Measurements from ENCODE around the gene EPHB1. TPM values are rescaled to one million over a fixed set of nuclear protein-coding genes. Genes with fewer than 3 reads are reported as not detected.

The EPHB1 gene
- total RNA-seq, 2 donors from 2014 or later = 1.9 to 3.2 TPM

DNA sequence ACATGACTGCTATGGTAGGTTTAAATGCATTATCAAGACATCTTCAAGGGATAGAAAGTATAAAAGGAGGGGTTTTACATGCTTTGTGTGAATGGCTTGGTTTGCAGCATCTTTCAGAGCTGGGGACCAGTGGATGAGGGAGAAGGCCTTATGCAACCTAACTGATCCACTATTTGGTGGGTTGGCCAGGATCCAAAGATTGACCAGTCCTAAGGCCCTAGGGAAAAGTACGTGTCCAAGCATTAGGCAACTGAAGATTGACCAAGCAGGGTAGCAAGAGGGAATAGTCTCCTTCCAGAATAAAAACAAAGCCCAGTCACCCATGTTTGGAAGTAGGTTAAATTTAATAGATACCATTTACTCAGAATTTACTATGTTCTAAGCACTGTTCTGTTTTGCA lies 509.3 kb downstream of the EPHB1 start:
- TF ChIP-seq, protein P1, sequence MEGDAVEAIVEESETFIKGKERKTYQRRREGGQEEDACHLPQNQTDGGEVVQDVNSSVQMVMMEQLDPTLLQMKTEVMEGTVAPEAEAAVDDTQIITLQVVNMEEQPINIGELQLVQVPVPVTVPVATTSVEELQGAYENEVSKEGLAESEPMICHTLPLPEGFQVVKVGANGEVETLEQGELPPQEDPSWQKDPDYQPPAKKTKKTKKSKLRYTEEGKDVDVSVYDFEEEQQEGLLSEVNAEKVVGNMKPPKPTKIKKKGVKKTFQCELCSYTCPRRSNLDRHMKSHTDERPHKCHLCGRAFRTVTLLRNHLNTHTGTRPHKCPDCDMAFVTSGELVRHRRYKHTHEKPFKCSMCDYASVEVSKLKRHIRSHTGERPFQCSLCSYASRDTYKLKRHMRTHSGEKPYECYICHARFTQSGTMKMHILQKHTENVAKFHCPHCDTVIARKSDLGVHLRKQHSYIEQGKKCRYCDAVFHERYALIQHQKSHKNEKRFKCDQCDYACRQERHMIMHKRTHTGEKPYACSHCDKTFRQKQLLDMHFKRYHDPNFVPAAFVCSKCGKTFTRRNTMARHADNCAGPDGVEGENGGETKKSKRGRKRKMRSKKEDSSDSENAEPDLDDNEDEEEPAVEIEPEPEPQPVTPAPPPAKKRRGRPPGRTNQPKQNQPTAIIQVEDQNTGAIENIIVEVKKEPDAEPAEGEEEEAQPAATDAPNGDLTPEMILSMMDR (IDR thresholded peaks at IDR 0.05) = no peak
- Histone ChIP-seq H3K27me3 (no peaks in the 10 kb centered on the region), H3K4me1 (no peaks in the 10 kb centered on the region), H3K27ac (no peak overlapping the region), H3K4me3 (no peak overlapping the region), H3K9me3 (no peaks in the 10 kb centered on the region), H3K36me3 (no peaks in the 10 kb centered on the region)
- DNase-seq (ENCODE audit: low spot score) = no peak

Other genes starting within 250 kb of the EPHB1 start
- gene KY, start 144.2 kb upstream of the EPHB1 start, total RNA-seq = under 1 TPM; 0.33 to 0.59 TPM

All from right atrium auricular region (tissue), 2 donors.